Stimulated activated naive CD4-positive, alpha-beta T cell treated with Interleukin-2 at 50 U/mL for 16 hours (primary cell): ENCODE data around the gene ARHGAP45.
A peak's percentile ranks its signal among the peaks of the same experiment; 100 is the strongest.
"Not testable (repeated sequence)": the region's sequence is repeated elsewhere in the genome, so short reads cannot be mapped to it uniquely, and the experiment has no call there.

Experiments
- DNase-seq: peaks from one replicate; lab custom pipeline; 2025; lab: John Stamatoyannopoulos, UW

ARHGAP45 gene, protein sequence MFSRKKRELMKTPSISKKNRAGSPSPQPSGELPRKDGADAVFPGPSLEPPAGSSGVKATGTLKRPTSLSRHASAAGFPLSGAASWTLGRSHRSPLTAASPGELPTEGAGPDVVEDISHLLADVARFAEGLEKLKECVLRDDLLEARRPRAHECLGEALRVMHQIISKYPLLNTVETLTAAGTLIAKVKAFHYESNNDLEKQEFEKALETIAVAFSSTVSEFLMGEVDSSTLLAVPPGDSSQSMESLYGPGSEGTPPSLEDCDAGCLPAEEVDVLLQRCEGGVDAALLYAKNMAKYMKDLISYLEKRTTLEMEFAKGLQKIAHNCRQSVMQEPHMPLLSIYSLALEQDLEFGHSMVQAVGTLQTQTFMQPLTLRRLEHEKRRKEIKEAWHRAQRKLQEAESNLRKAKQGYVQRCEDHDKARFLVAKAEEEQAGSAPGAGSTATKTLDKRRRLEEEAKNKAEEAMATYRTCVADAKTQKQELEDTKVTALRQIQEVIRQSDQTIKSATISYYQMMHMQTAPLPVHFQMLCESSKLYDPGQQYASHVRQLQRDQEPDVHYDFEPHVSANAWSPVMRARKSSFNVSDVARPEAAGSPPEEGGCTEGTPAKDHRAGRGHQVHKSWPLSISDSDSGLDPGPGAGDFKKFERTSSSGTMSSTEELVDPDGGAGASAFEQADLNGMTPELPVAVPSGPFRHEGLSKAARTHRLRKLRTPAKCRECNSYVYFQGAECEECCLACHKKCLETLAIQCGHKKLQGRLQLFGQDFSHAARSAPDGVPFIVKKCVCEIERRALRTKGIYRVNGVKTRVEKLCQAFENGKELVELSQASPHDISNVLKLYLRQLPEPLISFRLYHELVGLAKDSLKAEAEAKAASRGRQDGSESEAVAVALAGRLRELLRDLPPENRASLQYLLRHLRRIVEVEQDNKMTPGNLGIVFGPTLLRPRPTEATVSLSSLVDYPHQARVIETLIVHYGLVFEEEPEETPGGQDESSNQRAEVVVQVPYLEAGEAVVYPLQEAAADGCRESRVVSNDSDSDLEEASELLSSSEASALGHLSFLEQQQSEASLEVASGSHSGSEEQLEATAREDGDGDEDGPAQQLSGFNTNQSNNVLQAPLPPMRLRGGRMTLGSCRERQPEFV

GRCh38 chr19:1066748-1067340 lies at the start of gene ARHGAP45:
ARHGAP45 (plus strand) TSS chr19:1067167; CDS start chr19:1067406, 239 bp downstream.
- DNase-seq, result peak; percentile 80

- DNase-seq, result no peak
Observed at GRCh38 chr19:1017906-1018305, 49.1 kb upstream of the ARHGAP45 start.

- DNase-seq, result no peak
Observed at GRCh38 chr19:1018393-1018792, 48.6 kb upstream of the ARHGAP45 start.

- DNase-seq, result no peak
Observed at GRCh38 chr19:1018932-1019615, 47.9 kb upstream of the ARHGAP45 start.

- DNase-seq, result no peak
Observed at GRCh38 chr19:1019616-1019961, 47.4 kb upstream of the ARHGAP45 start.

DNA sequence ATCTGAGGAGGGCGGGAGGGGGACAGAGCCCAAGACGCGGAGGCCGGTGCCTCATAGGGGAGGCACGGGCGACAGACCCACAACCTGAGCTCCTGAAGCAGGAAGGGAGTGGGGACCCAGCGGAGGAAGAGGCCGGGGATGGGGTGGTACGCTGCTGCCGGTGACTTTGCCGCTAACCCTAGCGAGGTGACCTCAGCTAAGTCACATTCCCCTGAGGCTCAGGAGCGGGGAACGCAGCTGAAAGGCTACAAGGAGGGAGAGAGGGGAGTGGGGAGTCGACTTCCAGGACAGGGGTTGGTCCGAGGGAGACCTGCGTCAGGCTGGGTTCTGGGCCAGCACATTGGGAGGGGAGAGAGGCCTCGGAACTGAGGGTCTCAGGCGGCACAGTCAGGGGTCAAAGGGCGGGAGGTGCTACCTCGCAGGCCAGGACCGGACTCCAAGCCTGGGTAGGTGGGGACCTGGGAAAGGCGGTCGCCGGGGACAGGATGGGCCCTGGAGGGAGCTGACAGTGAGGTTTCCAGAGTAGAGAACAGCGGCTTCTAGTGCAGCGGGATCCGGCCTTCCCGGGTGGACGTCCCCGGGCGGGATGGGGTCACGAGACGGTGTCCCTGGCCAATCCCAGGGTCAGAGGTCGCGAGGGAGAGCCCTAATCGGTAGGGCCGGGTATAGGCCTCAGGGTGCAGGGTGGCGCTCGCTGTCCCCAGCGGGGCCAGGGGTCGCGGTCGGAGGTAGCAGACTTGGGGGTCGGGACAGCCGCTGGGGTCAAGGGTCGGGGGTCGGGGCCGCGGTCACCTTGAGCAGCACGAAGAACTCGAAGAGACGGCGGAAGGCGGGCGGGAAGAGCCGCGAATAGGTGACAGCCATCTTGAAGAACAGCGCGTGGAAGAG lies 46.7 kb upstream of the ARHGAP45 start:
- DNase-seq, result peak; percentile 40

DNA sequence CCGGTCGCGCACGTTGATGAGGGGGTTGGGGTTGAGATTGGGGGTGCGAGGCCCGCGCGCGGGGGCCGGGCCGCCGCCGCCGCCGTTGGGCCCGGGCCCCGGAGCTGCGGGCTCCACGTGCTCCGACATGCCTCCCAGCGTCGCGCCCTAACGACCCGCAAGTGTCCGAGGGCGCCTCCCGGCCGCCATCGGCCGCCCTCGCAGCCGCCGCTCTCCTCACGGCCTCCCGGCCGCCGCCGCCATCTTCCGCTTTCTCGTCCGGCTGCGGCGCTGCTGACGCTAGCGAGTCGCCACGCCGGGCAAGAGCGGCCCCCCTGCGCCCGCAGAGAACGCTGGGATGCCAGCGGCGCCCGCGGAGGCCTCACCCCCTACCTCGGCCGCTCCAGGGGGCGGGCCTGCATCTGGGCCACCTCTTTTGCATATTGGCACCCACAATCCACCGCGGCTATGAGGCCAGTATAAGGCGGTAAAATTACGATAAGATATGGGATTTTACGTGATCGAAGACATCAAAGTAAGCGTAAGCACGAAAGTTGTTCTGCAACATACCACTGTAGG lies 46.0 kb upstream of the ARHGAP45 start, which contains the start of gene TMEM259:
TSS of gene TMEM259 (minus strand) at position 256 of the 558 bp plus-strand sequence. CDS start at position 129, 127 bp downstream.
- DNase-seq, result peak; percentile 97

DNA sequence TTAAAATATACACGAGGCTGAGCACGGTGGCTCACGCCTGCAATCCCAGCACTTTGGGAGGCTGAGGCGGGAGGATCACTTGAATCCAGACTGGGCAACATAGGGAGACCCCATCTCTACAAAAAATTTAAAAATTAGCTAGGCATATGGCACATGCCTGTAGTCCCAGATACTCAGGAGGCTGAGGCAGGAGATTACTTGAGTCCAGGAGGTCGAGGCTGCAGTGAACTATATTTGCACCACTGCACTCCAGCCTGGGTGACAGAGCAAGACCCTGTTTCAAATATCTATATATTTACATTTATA lies 43.1 kb upstream of the ARHGAP45 start:
- not testable (repeated sequence) for DNase-seq

- DNase-seq, result not testable (repeated sequence)
Observed at GRCh38 chr19:1025080-1025479, 41.9 kb upstream of the ARHGAP45 start.

DNA sequence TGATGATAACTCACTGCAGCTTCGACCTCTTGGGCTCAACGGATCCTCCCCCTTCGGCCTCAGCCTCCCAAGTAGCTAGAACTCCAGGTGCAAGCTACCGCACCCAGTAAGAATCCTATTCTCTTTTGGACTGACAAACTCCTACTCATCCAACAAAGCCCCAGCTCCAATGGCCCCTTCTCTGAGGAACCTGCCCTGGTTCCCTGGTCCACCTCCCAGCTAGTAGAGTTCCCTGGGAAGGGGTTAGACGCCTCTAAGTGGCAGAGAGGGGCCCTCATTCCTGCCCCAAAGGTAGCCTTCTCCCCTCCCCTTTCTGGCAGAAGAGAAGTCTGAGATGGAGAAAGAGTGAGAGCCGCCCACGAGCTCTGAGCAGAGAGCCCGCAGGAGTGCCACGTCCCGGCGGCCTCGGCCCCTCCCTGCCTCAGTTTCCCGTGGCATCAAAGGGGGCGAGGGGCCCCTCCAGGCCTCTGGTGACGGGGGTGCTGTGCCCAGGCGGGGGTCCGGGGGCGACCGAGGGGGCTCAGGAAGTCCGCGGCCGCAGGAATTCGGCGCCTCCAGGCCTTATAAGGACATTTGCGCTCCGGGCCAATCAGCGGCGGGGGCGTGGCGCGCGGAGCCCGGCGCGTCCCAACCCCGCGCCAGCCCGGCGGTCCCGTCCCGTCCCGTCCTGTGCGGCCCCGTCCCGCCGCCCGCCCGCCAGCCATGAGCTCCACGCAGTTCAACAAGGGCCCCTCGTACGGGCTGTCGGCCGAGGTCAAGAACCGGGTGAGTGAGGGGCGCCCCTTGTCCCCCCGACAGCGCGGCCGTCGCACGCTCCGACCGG lies 40.8 kb upstream of the ARHGAP45 start, which contains the start of gene CNN2:
TSS of gene CNN2 (plus strand) at position 649 of the 823 bp plus-strand sequence. CDS start at position 703, 54 bp downstream.
- DNase-seq, result peak; percentile 53

GRCh38 chr19:1026783-1027649 lies 40.0 kb upstream of the ARHGAP45 start:
- DNase-seq, result peak; percentile 18

- DNase-seq, result no peak
Observed at GRCh38 chr19:1027650-1028061, 39.3 kb upstream of the ARHGAP45 start.

- DNase-seq, result peak; percentile 51
Observed at GRCh38 chr19:1028062-1028926, 38.7 kb upstream of the ARHGAP45 start.

- no peak for DNase-seq
Observed at GRCh38 chr19:1032264-1032867, 34.6 kb upstream of the ARHGAP45 start.

GRCh38 chr19:1035998-1036621 lies 30.9 kb upstream of the ARHGAP45 start:
- DNase-seq, result no peak

DNA sequence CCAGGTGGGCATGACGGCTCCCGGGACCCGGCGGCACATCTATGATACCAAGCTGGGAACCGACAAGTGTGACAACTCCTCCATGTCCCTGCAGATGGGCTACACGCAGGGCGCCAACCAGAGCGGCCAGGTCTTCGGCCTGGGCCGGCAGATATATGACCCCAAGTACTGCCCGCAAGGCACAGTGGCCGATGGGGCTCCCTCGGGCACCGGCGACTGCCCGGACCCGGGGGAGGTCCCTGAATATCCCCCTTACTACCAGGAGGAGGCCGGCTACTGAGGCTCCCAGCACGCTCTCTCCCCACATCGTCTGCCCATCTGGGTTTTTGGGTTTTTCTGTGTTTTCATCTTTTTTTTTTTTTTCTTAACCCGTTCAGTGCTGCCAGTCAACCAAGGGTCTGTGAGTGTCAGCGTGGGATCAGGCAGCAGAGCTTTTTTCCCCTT lies 29.3 kb upstream of the ARHGAP45 start:
- DNase-seq, result no peak
